Skin of body (tissue), 2 donors: Measurements from ENCODE around the gene ZNF236. TPM values are rescaled to one million over a fixed set of nuclear protein-coding genes. Genes with fewer than 3 reads are reported as not detected.
"Not testable (repeated sequence)": the region's sequence is repeated elsewhere in the genome, so short reads cannot be mapped to it uniquely, and the experiment has no call there.

Experiments used
- DNase-seq: peaks from one replicate; lab custom pipeline; 2025; lab: John Stamatoyannopoulos, UW
- total RNA-seq: library from RNA; depleted of rRNA; stranded (reverse); fragments of >200 nt; gene quantifications from one replicate; pipeline ENCODE4 v1.2.3, GENCODE V29; 2014

The ZNF236 gene
- total RNA-seq, 1 donor from 2014 or later, result 13.8 TPM

- no peak for DNase-seq
These were observed 182.4 kb downstream of the ZNF236 start for GRCh38 chr18:77004555-77005380.

- no peak for DNase-seq
These were observed 183.4 kb downstream of the ZNF236 start for GRCh38 chr18:77005651-77006195.

GRCh38 chr18:77006305-77007175, 184.2 kb downstream of the ZNF236 start:
- DNase-seq, result no peak

GRCh38 chr18:77007251-77007650, 184.9 kb downstream of the ZNF236 start:
- no peak for DNase-seq

- no peak for DNase-seq
These were observed 185.6 kb downstream of the ZNF236 start for GRCh38 chr18:77008006-77008405.

GRCh38 chr18:77008576-77009315, 186.4 kb downstream of the ZNF236 start:
- no peak for DNase-seq

- DNase-seq, result no peak
These were observed 187.3 kb downstream of the ZNF236 start for GRCh38 chr18:77009675-77010074.

GRCh38 chr18:77012120-77012519, 189.8 kb downstream of the ZNF236 start:
- DNase-seq, result no peak

GRCh38 chr18:77012806-77013541, 190.6 kb downstream of the ZNF236 start:
- DNase-seq, result peak; percentile 25

GRCh38 chr18:77013811-77014521, 191.6 kb downstream of the ZNF236 start:
- DNase-seq, result no peak

GRCh38 chr18:77014538-77014937, 192.2 kb downstream of the ZNF236 start:
- no peak for DNase-seq

- no peak for DNase-seq
These were observed 192.8 kb downstream of the ZNF236 start for GRCh38 chr18:77015169-77015568.

GRCh38 chr18:77015771-77016710, 193.7 kb downstream of the ZNF236 start:
- no peak for DNase-seq

GRCh38 chr18:77016936-77017335, 194.6 kb downstream of the ZNF236 start:
- no peak for DNase-seq

GRCh38 chr18:77017355-77017754, 195.0 kb downstream of the ZNF236 start:
- DNase-seq, result no peak

GRCh38 chr18:77018650-77019049, 196.3 kb downstream of the ZNF236 start:
- DNase-seq, result not testable (repeated sequence)

GRCh38 chr18:77019641-77020040, 197.3 kb downstream of the ZNF236 start:
- DNase-seq, result no peak
